Panc1 (cell line): ENCODE measurements around the gene ADA. TPM values are rescaled to one million over a fixed set of nuclear protein-coding genes. Genes with fewer than 3 reads are reported as not detected.

ENCODE experiments used
- ATAC-seq: fragments of 200-7000 bp; cut with Tn5 transposase; 2 replicates; pipeline ENCODE4 v1.9.1; 2020; ENCODE audit warnings: mild to moderate bottlenecking, moderate library complexity
- BruUV-seq: library from RNA; stranded (reverse); fragments of 400-500 nt; replicated peaks from 2 replicates; lab custom pipeline; 2021; lab: Mats Ljungman, UMichigan
- CTCF ChIA-PET: fragments of 300-600 bp; sonication (Branson Sonifier 250); formaldehyde crosslinking; loops from one replicate; lab custom pipeline; 2022; ENCODE audit warnings: antibody characterized with exemption; lab: Charles Lee
- POLR2A ChIA-PET: fragments of 300-600 bp; sonication (Branson Sonifier 250); formaldehyde crosslinking; loops from one replicate; lab custom pipeline; 2022; ENCODE audit warnings: antibody characterized with exemption; lab: Charles Lee
- DNase-seq: peaks from one replicate; pipeline ENCODE4 v3.0.0-alpha.2; 2010; ENCODE audit warnings: low read depth, low spot score
- H3K27ac ChIP-seq: 2 replicates; pipeline ENCODE4 v1.5.1; 2011; ENCODE audit warnings: mild to moderate bottlenecking, low read length, inconsistent platforms
- H3K27me3 ChIP-seq: fragments of 200-500 bp; sonication (Bioruptor generic); 2 replicates; pipeline ENCODE4 v1.6.0; 2014; ENCODE audit warnings: low read length, inconsistent platforms; ENCODE audit not compliant: control insufficient read depth, insufficient read depth
- H3K36me3 ChIP-seq: fragments of 200-500 bp; sonication (Bioruptor generic); 2 replicates; pipeline ENCODE4 v1.5.1; 2014; ENCODE audit warnings: inconsistent platforms, mild to moderate bottlenecking, low read length, moderate library complexity; ENCODE audit not compliant: control insufficient read depth, insufficient read depth
- H3K4me1 ChIP-seq: 2 replicates; pipeline ENCODE4 v1.5.1; 2011; ENCODE audit warnings: inconsistent platforms, mild to moderate bottlenecking, low read length, moderate library complexity; ENCODE audit not compliant: control insufficient read depth, insufficient read depth
- H3K4me3 ChIP-seq, 2 experiments: 2 replicates each; pipeline ENCODE4 v1.5.1; 2011 to 2012; ENCODE audit warnings: low read depth in 2 of 2, low read length in 2 of 2, mild to moderate bottlenecking in 2 of 2, inconsistent platforms in 1 of 2, moderate library complexity in 1 of 2
- H3K9me3 ChIP-seq: fragments of 200-500 bp; sonication (Bioruptor generic); 2 replicates; pipeline ENCODE4 v1.5.1; 2014; ENCODE audit warnings: low read depth, mild to moderate bottlenecking, inconsistent platforms, low read length, moderate library complexity; ENCODE audit not compliant: control insufficient read depth, insufficient read depth
- POLR2AphosphoS5 ChIP-seq: IDR thresholded peaks from 2 replicates; pipeline ENCODE4 v1.6.1; 2012; ENCODE audit warnings: mild to moderate bottlenecking, low read depth, low read length, moderate library complexity
- TCF7L2 ChIP-seq: IDR thresholded peaks from 2 replicates; pipeline ENCODE4 v1.6.1; 2011; ENCODE audit warnings: mild to moderate bottlenecking, low read depth, low read length, inconsistent platforms
- in situ Hi-C: cut with HindIII; loops from 2 replicates; pipeline ENCODE4 v1.10.0; 2016; ENCODE audit warnings: low sequenced_read_pairs, low pct_unique_long_range_greater_than_20kb
- intact Hi-C: fragments of 100-400 bp; cut with micrococcal nuclease; formaldehyde crosslinking; loops from one replicate; pipeline ENCODE4 v1.10.0; 2022; ENCODE audit not compliant: unreplicated experiment
- total RNA-seq: library from RNA; stranded (reverse); gene quantifications from one replicate; pipeline ENCODE4 v1.2.1, GENCODE V29; 2021; ENCODE audit not compliant: unreplicated experiment
- TF ChIP-seq, protein P1 (sequence below), 2 experiments: IDR thresholded peaks; 2 replicates each; pipeline ENCODE4 v1.6.1; 2011 to 2012; ENCODE audit warnings: low read depth in 2 of 2, control low read depth in 1 of 2, low read length in 1 of 2, mild to moderate bottlenecking in 1 of 2, moderate library complexity in 1 of 2; ENCODE audit not compliant: insufficient read depth in 1 of 2

Gene ADA
- total RNA-seq, 1 experiment from 2014 or later = 53.8 TPM

DNA sequence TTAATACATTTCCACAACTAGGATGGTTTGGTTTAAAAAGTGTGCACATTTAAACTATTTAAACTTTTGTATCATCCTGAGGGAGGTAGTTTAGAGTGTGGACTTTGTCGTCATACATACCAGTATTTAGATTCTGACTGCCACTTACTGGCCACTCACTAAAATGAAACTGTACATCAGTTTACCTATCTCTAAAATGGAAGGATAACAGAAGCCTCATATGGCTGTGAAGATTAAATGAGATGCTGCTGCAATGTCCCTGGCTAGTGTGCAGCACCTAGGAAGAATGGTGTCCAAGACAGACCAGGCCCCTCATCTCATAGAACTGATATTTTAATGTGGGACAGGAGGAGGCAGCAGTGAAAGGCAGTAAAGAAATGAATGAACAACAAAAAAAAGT, 81.1 kb downstream of the ADA start:
- Histone ChIP-seq H3K4me3 (no peak overlapping the region), H3K27me3 (no peaks in the 10 kb centered on the region), H3K9me3 (no peaks in the 10 kb centered on the region), H3K36me3 (no peaks in the 10 kb centered on the region), H3K27ac (peak overlapping the region; percentile 54; the same call in 1 of the 2 replicates), H3K4me1 (peaks cover 49% of the 10 kb centered on the region)
- TF ChIP-seq POLR2AphosphoS5 (no peak), TCF7L2 (no peak)
- TF ChIP-seq, protein P1, sequence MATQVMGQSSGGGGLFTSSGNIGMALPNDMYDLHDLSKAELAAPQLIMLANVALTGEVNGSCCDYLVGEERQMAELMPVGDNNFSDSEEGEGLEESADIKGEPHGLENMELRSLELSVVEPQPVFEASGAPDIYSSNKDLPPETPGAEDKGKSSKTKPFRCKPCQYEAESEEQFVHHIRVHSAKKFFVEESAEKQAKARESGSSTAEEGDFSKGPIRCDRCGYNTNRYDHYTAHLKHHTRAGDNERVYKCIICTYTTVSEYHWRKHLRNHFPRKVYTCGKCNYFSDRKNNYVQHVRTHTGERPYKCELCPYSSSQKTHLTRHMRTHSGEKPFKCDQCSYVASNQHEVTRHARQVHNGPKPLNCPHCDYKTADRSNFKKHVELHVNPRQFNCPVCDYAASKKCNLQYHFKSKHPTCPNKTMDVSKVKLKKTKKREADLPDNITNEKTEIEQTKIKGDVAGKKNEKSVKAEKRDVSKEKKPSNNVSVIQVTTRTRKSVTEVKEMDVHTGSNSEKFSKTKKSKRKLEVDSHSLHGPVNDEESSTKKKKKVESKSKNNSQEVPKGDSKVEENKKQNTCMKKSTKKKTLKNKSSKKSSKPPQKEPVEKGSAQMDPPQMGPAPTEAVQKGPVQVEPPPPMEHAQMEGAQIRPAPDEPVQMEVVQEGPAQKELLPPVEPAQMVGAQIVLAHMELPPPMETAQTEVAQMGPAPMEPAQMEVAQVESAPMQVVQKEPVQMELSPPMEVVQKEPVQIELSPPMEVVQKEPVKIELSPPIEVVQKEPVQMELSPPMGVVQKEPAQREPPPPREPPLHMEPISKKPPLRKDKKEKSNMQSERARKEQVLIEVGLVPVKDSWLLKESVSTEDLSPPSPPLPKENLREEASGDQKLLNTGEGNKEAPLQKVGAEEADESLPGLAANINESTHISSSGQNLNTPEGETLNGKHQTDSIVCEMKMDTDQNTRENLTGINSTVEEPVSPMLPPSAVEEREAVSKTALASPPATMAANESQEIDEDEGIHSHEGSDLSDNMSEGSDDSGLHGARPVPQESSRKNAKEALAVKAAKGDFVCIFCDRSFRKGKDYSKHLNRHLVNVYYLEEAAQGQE (IDR thresholded peaks at IDR 0.05; ENCODE audit: insufficient read depth in 1 of 2, low read depth in 2 of 2, low read length in 1 of 2) = no peak
- intact Hi-C loops (no loop called here), in situ Hi-C loops (no loop called here)
- ATAC-seq (no peak), DNase-seq (no peak)
- no TSS peak for BruUV-seq
- CTCF ChIA-PET = no interaction called here
- POLR2A ChIA-PET = no interaction called here

Other genes starting within 250 kb of the ADA start
- 37.4 TPM for gene TTPAL, start 175.8 kb downstream of the ADA start, total RNA-seq
- gene SERINC3, start 129.6 kb downstream of the ADA start, total RNA-seq = 76.4 TPM
- gene PKIG, start 69.1 kb downstream of the ADA start, total RNA-seq = 66.3 TPM
- gene CCN5, start 63.7 kb upstream of the ADA start, total RNA-seq = 15.2 TPM
- gene KCNK15, start 94.2 kb upstream of the ADA start, total RNA-seq = 7.4 TPM
- 4.0 TPM for gene RIMS4, start 158.8 kb upstream of the ADA start, total RNA-seq
- 267 TPM for gene YWHAB, start 234.0 kb upstream of the ADA start, total RNA-seq